ENCODE measurements around the gene CCDC69.

The CCDC69 gene

GRCh38 chr5:151184316-151185042 lies 39.4 kb downstream of the CCDC69 start:
- TF ChIP-seq CTCF (IDR thresholded peaks at IDR 0.05; ENCODE audit: borderline replicate concordance, insufficient read depth, low read depth, low read length) = no peak
- no peak overlapping the region for H3K4me3 ChIP-seq (ENCODE audit: low read depth, low read length)

- no peak for TF ChIP-seq CTCF (IDR thresholded peaks at IDR 0.05; ENCODE audit: borderline replicate concordance, insufficient read depth, low read depth, low read length)
- no peak overlapping the region for H3K4me3 ChIP-seq (ENCODE audit: low read depth, low read length)
These were observed 40.2 kb downstream of the CCDC69 start for GRCh38 chr5:151183456-151184245.

- TF ChIP-seq CTCF (IDR thresholded peaks at IDR 0.05; ENCODE audit: borderline replicate concordance, insufficient read depth, low read depth, low read length) = no peak
- no peak overlapping the region for H3K4me3 ChIP-seq (ENCODE audit: low read depth, low read length)
These were observed 40.9 kb downstream of the CCDC69 start for GRCh38 chr5:151182976-151183375.

GRCh38 chr5:151182524-151182900 lies 41.4 kb downstream of the CCDC69 start:
- no peak for TF ChIP-seq CTCF (IDR thresholded peaks at IDR 0.05; ENCODE audit: borderline replicate concordance, insufficient read depth, low read depth, low read length)
- no peak overlapping the region for H3K4me3 ChIP-seq (ENCODE audit: low read depth, low read length)

GRCh38 chr5:151181818-151182523 lies 41.9 kb downstream of the CCDC69 start:
- TF ChIP-seq CTCF (IDR thresholded peaks at IDR 0.05; ENCODE audit: borderline replicate concordance, insufficient read depth, low read depth, low read length) = no peak
- H3K4me3 ChIP-seq (ENCODE audit: low read depth, low read length) = no peak overlapping the region

GRCh38 chr5:151180291-151180690 lies 43.6 kb downstream of the CCDC69 start:
- no peak for TF ChIP-seq CTCF (IDR thresholded peaks at IDR 0.05; ENCODE audit: borderline replicate concordance, insufficient read depth, low read depth, low read length)
- no peak overlapping the region for H3K4me3 ChIP-seq (ENCODE audit: low read depth, low read length)

All from GM12875 (cell line).